Neural progenitor cell (in vitro differentiated cells): ENCODE data around the gene TAGAP.
"Not testable (repeated sequence)": the region's sequence is repeated elsewhere in the genome, so short reads cannot be mapped to it uniquely, and the experiment has no call there.

ENCODE experiments used
- CTCF ChIP-seq: fragments of 200-600 bp; sonication (generic); IDR thresholded peaks from 2 replicates; pipeline ENCODE4 v1.5.1; 2017; ENCODE audit warnings: antibody characterized with exemption, mild to moderate bottlenecking
- EZH2 ChIP-seq: fragments of 200-600 bp; sonication (generic); IDR thresholded peaks from 2 replicates; pipeline ENCODE4 v1.6.1; 2017; ENCODE audit warnings: antibody characterized with exemption, mild to moderate bottlenecking, moderate library complexity
- EZH2phosphoT487 ChIP-seq: fragments of 200-600 bp; sonication (generic); IDR thresholded peaks from 2 replicates; pipeline ENCODE4 v1.6.1; 2017; ENCODE audit warnings: antibody characterized with exemption

GRCh38 chr6:158989711-158990110 lies 55.1 kb downstream of the TAGAP start:
- TF ChIP-seq EZH2phosphoT487, EZH2, CTCF: not testable (repeated sequence)
